IMR-90 (cell line): ENCODE data around the gene GABPB1. TPM values are rescaled to one million over a fixed set of nuclear protein-coding genes. Genes with fewer than 3 reads are reported as not detected.

Experiments used
- ATAC-seq: fragments of 200-7000 bp; cut with Tn5 transposase; 2 replicates; pipeline ENCODE4 v1.9.1; 2020; ENCODE audit warnings: low read depth, mild to moderate bottlenecking, moderate library complexity
- BruUV-seq: library from RNA; stranded (reverse); fragments of 400-500 nt; replicated peaks from 2 replicates; lab custom pipeline; 2021; lab: Mats Ljungman, UMichigan
- CTCF ChIA-PET: fragments of 300-600 bp; formaldehyde crosslinking; extraction: SDS; loops from one replicate; lab custom pipeline; 2021; ENCODE audit warnings: antibody characterized with exemption; lab: Yijun Ruan, JAX
- POLR2A ChIA-PET: fragments of 300-600 bp; sonication (Branson Sonifier 250); formaldehyde crosslinking; loops from one replicate; lab custom pipeline; 2022; ENCODE audit warnings: antibody characterized with exemption; ENCODE audit not compliant: unreplicated experiment; lab: Charles Lee
- DNase-seq: peaks from one replicate; pipeline ENCODE4 v3.0.0; 2013
- H2AFZ ChIP-seq: replicated peaks from 2 replicates; pipeline ENCODE3; 2013; ENCODE audit warnings: low read length, mild to moderate bottlenecking; ENCODE audit not compliant: poor library complexity
- H2AK5ac ChIP-seq: 2 replicates; pipeline ENCODE4 v1.6.1; 2013; ENCODE audit warnings: low read depth, low read length, inconsistent platforms
- H2AK9ac ChIP-seq: replicated peaks from 2 replicates; pipeline ENCODE3; 2013; ENCODE audit warnings: mild to moderate bottlenecking, low read depth, low read length, moderate library complexity; ENCODE audit not compliant: poor library complexity
- H2BK120ac ChIP-seq: 2 replicates; pipeline ENCODE4 v1.6.1; 2013; ENCODE audit warnings: low read depth, low read length, inconsistent platforms
- H2BK15ac ChIP-seq: 3 replicates; pipeline ENCODE4 v1.6.1; 2013; ENCODE audit warnings: low read depth, low read length, inconsistent platforms
- H2BK20ac ChIP-seq: 2 replicates; pipeline ENCODE4 v1.6.1; 2013; ENCODE audit warnings: low read depth, mild to moderate bottlenecking, inconsistent platforms, low read length, moderate library complexity
- H2BK5ac ChIP-seq: 2 replicates; pipeline ENCODE4 v1.6.1; 2013; ENCODE audit warnings: mild to moderate bottlenecking, low read depth, low read length, inconsistent platforms; ENCODE audit not compliant: poor library complexity, severe bottlenecking
- H3K14ac ChIP-seq: replicated peaks from 2 replicates; pipeline ENCODE4 v1.6.1; 2013; ENCODE audit warnings: low read depth, low read length, inconsistent platforms
- H3K18ac ChIP-seq: 2 replicates; pipeline ENCODE4 v1.6.1; 2013; ENCODE audit warnings: low read depth, low read length, control low read depth
- H3K23ac ChIP-seq: 2 replicates; pipeline ENCODE4 v1.6.1; 2013; ENCODE audit warnings: low read depth, low read length, inconsistent platforms
- H3K27ac ChIP-seq: 2 replicates; pipeline ENCODE4 v1.5.1; 2013; ENCODE audit warnings: mild to moderate bottlenecking, control low read depth, low read length; ENCODE audit not compliant: insufficient read depth
- H3K27me3 ChIP-seq: 2 replicates; pipeline ENCODE4 v1.6.1; 2013; ENCODE audit warnings: low read length; ENCODE audit not compliant: control insufficient read depth, insufficient read depth
- H3K36me3 ChIP-seq: 2 replicates; pipeline ENCODE4 v1.6.1; 2013; ENCODE audit warnings: low read length, mixed read lengths; ENCODE audit not compliant: control insufficient read depth, insufficient read depth
- H3K4ac ChIP-seq: 2 replicates; pipeline ENCODE4 v1.6.1; 2013; ENCODE audit warnings: low read depth, low read length, inconsistent platforms
- H3K4me1 ChIP-seq: 2 replicates; pipeline ENCODE4 v1.6.1; 2013; ENCODE audit warnings: low read length, mixed read lengths; ENCODE audit not compliant: control insufficient read depth, insufficient read depth
- H3K4me2 ChIP-seq: 2 replicates; pipeline ENCODE4 v1.6.1; 2013; ENCODE audit warnings: low read depth, mild to moderate bottlenecking, control low read depth, low read length, moderate library complexity
- H3K4me3 ChIP-seq: 2 replicates; pipeline ENCODE4 v1.5.1; 2013; ENCODE audit warnings: low read depth, mild to moderate bottlenecking, control low read depth, low read length, moderate library complexity; ENCODE audit not compliant: insufficient read depth
- H3K56ac ChIP-seq: 2 replicates; pipeline ENCODE4 v1.6.1; 2013; ENCODE audit warnings: low read length, inconsistent platforms; ENCODE audit not compliant: insufficient read depth; ENCODE audit errors: extremely low read depth
- H3K79me1 ChIP-seq, 2 experiments: 2 replicates each; pipeline ENCODE4 v1.6.1; 2013; ENCODE audit warnings: low read length in 2 of 2, inconsistent platforms in 1 of 2, low read depth in 1 of 2
- H3K9ac ChIP-seq: 2 replicates; pipeline ENCODE4 v1.6.1; 2013; ENCODE audit warnings: low read depth, low read length, control low read depth
- H3K9me1 ChIP-seq: 2 replicates; pipeline ENCODE4 v1.6.1; 2013; ENCODE audit warnings: low read length, inconsistent platforms; ENCODE audit not compliant: insufficient read depth
- H3K9me3 ChIP-seq: 2 replicates; pipeline ENCODE4 v1.6.1; 2013; ENCODE audit warnings: low read length; ENCODE audit not compliant: control insufficient read depth, insufficient read depth
- H4K20me1 ChIP-seq: 2 replicates; pipeline ENCODE4 v1.6.1; 2013; ENCODE audit warnings: low read length, inconsistent platforms; ENCODE audit not compliant: insufficient read depth
- H4K5ac ChIP-seq: 2 replicates; pipeline ENCODE4 v1.6.1; 2013; ENCODE audit warnings: mild to moderate bottlenecking, low read depth, low read length, control low read depth
- H4K8ac ChIP-seq, 2 experiments: 2 replicates each; pipeline ENCODE4 v1.6.1; 2013; ENCODE audit warnings: low read depth in 2 of 2, low read length in 2 of 2, control low read depth in 1 of 2, inconsistent platforms in 1 of 2
- H4K91ac ChIP-seq: 2 replicates; pipeline ENCODE4 v1.6.1; 2013; ENCODE audit warnings: low read depth, low read length, inconsistent platforms; ENCODE audit not compliant: insufficient read depth
- CEBPB ChIP-seq: IDR thresholded peaks from 2 replicates; pipeline ENCODE4 v1.6.1; 2012; ENCODE audit warnings: low read depth, low read length, improper control_type of control experiment
- MAFK ChIP-seq: IDR thresholded peaks from 2 replicates; pipeline ENCODE4 v1.6.1; 2012; ENCODE audit warnings: low read depth, low read length, improper control_type of control experiment
- MAZ ChIP-seq: IDR thresholded peaks from 2 replicates; pipeline ENCODE4 v1.6.1; 2012; ENCODE audit warnings: low read depth, mild to moderate bottlenecking, low read length, improper control_type of control experiment, moderate library complexity, borderline replicate concordance
- MXI1 ChIP-seq: IDR thresholded peaks from 2 replicates; pipeline ENCODE4 v1.6.1; 2012; ENCODE audit warnings: low read depth, mild to moderate bottlenecking, low read length, moderate library complexity, borderline replicate concordance
- POLR2A ChIP-seq: IDR thresholded peaks from 2 replicates; pipeline ENCODE4 v1.6.1; 2012; ENCODE audit warnings: mild to moderate bottlenecking, low read depth, low read length
- RCOR1 ChIP-seq: IDR thresholded peaks from 2 replicates; pipeline ENCODE4 v1.6.1; 2012; ENCODE audit warnings: mild to moderate bottlenecking, low read length, improper control_type of control experiment; ENCODE audit not compliant: insufficient replicate concordance
- USF2 ChIP-seq: fragments of 150-350 bp; IDR thresholded peaks from 2 replicates; pipeline ENCODE4 v1.6.1; 2017; ENCODE audit warnings: mild to moderate bottlenecking, antibody characterized with exemption, low read length, low read depth
- WGBS, 2 experiments: methylation state at CpG; one replicate each; pipeline versions ENCODE4 v1.1.5 to v1.1.7; 2013; ENCODE audit warnings: missing lambda C conversion rate in 2 of 2; ENCODE audit not compliant: insufficient read length in 1 of 2; ENCODE audit errors: extremely low coverage in 2 of 2; 5-methylcytosine and 5-hydroxymethylcytosine counted together
- dilution Hi-C: fragments of 300-500 bp; cut with HindIII; formaldehyde crosslinking; loops from one replicate; pipeline ENCODE4 v1.14.3; 2018; ENCODE audit warnings: low sequenced_read_pairs; ENCODE audit not compliant: unreplicated experiment
- in situ Hi-C: fragments of 300-500 bp; cut with MboI; formaldehyde crosslinking; loops from 3 replicates; pipeline ENCODE4 v1.14.3; 2019; ENCODE audit warnings: low sequenced_read_pairs, inconsistent platforms, mixed read lengths
- intact Hi-C: fragments of 100-400 bp; cut with micrococcal nuclease; formaldehyde crosslinking; loops from 2 replicates; pipeline ENCODE4 v1.10.0; 2022
- polyA plus RNA-seq, 3 experiments: library from polyadenylated mRNA; depleted of rRNA; stranded (reverse); fragments of >200 nt; gene quantifications; 2 replicates each; pipeline ENCODE4 v1.2.3, GENCODE V29; 2012; ENCODE audit warnings: low replicate concordance in 1 of 3
- total RNA-seq: library from RNA; depleted of rRNA; stranded (reverse); fragments of >200 nt; gene quantifications from 2 replicates; pipeline ENCODE4 v1.2.3, GENCODE V29; 2012

GABPB1 gene
- total and polyA plus RNA-seq, 2 of the 4 experiments (the other 2 are of a cell fraction): 26.3 to 89.3 TPM

GRCh38 chr15:50261981-50262380 lies 93.0 kb downstream of the GABPB1 start:
- Histone ChIP-seq H3K18ac (no peak overlapping the region), H3K9me3 (no peaks in the 10 kb centered on the region), H2BK120ac (no peak overlapping the region), H4K5ac (no peak overlapping the region), H2AFZ (no peak overlapping the region), H3K9me1 (peaks cover 6% of the 10 kb centered on the region; the same call in 1 of the 2 replicates), H3K79me1 (no peaks in the 10 kb centered on the region), H3K4me1 (peaks cover 10% of the 10 kb centered on the region), H3K27ac (no peak overlapping the region), H3K4ac (no peak overlapping the region), H3K4me3 (no peak overlapping the region), H4K91ac (no peak overlapping the region), H2AK5ac (no peak overlapping the region), H4K8ac (no peak overlapping the region), H3K23ac (no peak overlapping the region), H4K20me1 (no peaks in the 10 kb centered on the region), H3K9ac (no peak overlapping the region), H3K4me2 (no peak overlapping the region), H3K14ac (no peak overlapping the region), H2BK15ac (no peak overlapping the region), H3K56ac (no peak overlapping the region), H2BK20ac (no peak overlapping the region), H2AK9ac (no peak overlapping the region), H2BK5ac (no peak overlapping the region), H3K27me3 (peaks cover 7% of the 10 kb centered on the region), H3K36me3 (no peaks in the 10 kb centered on the region)
- CTCF ChIA-PET: no interaction called here
- intact Hi-C loops: no loop called here
- TF ChIP-seq CEBPB (no peak), RCOR1 (no peak), POLR2A (no peak), MAFK (no peak), USF2 (no peak), MXI1 (no peak), MAZ (no peak)
- POLR2A ChIA-PET: no interaction called here
- BruUV-seq: no TSS peak
- ATAC-seq (no peak), DNase-seq (no peak)
- dilution Hi-C loops: no loop called here
- no CpG with 5 or more reads among the region's 3 CpGs for WGBS, 2 experiments
- in situ Hi-C loops: no loop called here
